HG02840 (cell line): ENCODE results near the gene TAS2R5.
"Not testable (repeated sequence)": the region's sequence is repeated elsewhere in the genome, so short reads cannot be mapped to it uniquely, and the experiment has no call there.

Experiments used
- ATAC-seq: cut with Tn5 transposase; IDR thresholded peaks from one replicate; pipeline ENCODE4 v1.9.1; 2021; ENCODE audit warnings: mild to moderate bottlenecking, moderate library complexity, moderate number of reproducible peaks; ENCODE audit not compliant: unreplicated experiment, low FRiP score

TAS2R5 gene, protein sequence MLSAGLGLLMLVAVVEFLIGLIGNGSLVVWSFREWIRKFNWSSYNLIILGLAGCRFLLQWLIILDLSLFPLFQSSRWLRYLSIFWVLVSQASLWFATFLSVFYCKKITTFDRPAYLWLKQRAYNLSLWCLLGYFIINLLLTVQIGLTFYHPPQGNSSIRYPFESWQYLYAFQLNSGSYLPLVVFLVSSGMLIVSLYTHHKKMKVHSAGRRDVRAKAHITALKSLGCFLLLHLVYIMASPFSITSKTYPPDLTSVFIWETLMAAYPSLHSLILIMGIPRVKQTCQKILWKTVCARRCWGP

DNA sequence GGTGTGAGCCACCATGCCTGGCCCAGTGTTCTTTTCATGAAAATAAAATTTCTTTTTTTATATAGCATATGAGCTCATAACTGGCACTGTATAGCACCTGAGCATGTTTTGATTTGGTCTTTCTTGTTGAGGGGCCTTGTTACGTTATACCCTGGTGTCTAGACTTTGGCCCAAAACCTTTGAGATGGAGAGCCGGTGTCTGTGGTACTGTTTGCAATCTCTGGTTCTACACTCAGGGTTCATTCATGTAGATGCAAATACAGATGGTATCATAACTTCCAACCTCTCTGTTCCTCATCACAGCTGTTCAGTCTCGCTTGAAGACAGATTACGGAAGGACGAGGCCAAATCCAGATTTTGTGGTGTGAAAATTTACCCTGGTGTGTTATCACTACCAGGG, at the start of gene TAS2R5:
TSS of gene TAS2R5 (plus strand) at position 301 of the 400 bp plus-strand sequence. CDS start 145 bp downstream, outside the sequence.
- no peak for ATAC-seq

DNA sequence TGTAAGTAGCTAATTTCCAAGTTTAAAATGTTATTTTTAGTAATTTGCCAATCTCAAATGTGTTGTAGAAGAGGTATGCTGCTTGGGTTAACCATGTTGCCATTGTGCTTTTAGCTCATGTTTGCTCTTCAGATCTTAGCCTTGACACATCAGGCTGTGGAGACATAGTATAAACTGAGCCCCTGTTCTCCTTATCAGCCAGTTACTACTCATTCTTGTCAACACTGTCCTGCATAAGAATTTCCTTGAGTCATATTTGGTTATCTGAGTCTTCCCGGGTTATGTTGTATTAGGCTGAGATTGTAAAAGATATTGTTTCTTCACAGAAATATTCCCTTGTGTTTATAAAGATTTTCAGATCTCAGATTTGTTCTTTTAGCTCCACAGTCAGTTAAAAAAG, 47.8 kb upstream of the TAS2R5 start:
- ATAC-seq: no peak

DNA sequence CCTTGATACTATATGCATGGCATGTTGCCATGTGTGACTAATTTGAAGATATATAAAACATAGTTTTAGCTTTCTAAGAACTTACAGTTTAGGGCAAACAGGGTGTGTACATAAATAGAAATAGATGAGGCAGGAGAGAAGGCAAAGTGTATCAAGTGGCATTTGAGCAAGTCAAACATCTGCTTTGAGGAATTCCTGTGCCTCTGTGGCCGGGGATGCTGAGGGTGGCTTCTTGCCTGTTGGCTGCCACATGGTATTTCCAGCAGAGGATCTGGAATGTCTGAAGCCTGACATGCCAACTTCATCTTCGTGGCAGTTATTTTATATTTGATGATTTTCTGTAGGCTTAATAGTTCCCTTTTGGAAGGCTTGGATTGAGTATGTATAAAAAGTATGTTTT, 45.9 kb upstream of the TAS2R5 start:
- ATAC-seq: no peak

DNA sequence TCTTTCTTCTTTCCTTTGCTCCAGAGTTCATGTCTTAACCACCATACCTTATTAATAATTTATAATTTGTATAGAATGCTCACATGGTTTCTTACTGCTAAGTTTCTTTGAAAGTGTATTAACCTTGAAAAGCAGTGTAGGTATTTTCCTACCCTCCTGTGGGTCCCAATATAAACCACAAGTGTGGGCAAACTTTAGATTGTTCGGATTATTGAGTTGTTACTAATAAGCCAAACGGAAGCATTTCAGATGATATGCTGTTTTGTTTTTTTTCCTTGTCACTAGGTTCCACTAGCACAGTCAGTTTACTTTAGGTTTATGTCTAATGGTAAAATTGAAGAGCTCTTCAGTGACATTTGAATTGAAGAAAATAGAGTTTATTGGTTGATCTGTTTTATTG, 41.6 kb upstream of the TAS2R5 start:
- no peak for ATAC-seq

DNA sequence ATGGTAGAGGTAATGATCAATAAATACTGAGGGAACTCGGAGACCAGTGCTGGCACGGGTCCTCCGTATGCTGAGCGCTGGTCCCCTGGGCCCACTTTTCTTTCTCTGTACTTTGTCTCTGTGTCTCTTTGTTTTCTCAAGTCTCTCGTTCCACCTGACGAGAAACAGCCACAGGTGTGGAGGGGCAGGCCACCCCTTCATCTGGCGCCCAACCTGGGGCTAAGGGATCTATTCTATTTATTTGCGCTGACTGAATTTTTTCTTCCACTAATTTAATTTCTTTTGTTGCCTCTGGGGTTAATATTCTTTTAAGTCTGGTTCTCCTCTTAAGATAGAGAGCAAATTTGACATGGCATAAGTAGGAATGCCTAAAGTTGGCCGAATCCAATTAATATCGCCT, 38.1 kb upstream of the TAS2R5 start:
- not testable (repeated sequence) for ATAC-seq

DNA sequence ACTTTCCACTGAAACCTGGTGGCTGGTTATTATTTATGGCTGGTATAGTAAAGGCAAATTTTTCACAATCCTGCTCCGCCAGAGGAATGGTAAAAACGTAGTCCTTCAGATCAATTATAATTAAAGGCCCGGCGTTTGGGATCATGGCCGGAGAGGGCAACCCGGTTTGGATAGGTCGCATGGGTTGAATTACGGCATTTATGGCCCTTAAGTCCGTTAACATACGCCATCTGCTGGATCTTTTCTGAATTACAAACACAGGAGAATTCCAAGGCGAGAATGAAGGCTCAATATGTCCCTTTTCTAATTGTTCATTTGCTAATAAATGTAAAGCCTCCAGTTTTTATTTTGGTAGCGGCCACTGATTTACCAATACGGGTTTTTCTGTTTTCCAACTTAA, 37.4 kb upstream of the TAS2R5 start:
- ATAC-seq: no peak

DNA sequence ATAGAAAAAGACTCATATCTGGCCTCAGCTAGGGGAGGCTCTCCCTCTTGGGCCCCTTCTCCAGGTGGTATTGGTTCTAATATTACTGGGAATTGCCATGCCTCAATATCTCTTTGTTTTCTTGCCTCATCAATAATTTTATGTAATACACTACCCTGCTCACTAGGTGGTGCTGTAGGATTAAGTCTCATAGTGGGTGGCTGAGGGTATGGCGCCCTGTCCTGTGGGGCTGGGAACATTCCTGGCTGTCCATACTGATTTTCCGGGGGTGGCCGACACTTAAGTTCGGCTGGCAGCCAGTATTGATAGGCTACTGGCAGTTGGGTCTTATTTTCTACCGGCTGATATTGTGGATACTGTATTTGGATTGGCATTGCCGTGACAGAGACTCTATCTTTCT, 35.1 kb upstream of the TAS2R5 start:
- no peak for ATAC-seq

DNA sequence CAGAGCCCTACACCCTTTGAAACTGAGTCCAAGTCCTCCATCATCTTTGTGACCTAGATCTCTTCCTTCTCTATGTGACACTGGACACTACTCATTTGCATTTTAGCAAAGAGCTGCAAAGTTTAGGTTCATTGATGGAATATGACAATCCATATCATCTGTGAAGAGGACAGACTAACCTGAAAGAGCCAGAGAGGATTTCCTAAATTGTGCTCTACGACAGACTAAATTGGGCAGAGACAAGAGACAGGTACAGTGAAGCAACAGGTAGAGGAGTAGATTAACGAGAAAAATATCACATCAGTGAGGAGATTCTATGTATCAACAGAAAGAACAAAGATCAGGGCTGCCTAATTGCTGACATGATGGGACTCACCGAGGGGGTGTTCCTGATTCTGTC, 26.2 kb upstream of the TAS2R5 start, which contains the start of gene TAS2R3:
TSS of gene TAS2R3 (plus strand) at position 301 of the 400 bp plus-strand sequence. CDS start at position 363, 62 bp downstream.
- ATAC-seq: no peak

DNA sequence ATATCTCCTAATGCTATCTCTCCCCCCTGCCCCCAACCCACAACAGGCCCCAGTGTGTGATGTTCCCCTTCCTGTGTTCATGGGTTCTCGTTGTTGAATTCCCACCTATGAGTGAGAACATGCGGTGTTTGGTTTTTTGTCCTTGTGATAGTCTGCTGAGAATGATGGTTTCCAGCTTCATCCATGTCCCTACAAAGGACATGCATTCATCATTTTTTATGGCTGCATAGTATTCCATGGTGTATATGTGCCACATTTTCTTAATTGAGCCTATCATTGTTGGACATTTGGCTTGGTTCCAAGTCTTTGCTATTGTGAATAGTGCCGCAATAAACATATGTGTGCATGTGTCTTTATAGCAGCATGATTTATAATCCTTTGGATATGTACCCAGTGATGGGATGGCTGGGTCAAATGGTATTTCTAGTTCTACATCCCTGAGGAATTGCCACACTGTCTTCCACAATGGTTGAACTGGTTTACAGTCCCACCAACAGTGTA, 19.9 kb upstream of the TAS2R5 start:
- not testable (repeated sequence) for ATAC-seq

DNA sequence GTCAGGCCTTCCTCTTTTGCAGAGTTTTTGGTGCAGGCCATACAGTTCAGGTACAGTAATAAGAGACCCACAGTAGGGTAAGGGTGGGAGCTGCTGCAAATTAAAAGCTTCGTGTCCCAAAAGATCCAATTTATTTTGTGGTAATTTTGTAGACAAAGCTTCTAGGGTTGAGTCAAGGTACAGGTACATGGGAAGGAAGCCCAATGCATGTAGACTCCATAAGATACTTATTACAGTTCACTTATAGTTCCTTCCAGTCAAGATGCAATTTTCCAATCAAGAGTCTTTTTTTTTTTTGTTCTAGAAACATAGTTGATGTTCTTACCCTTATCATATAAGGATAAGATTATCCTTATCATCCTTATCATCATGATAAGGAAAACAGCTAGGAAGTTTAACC, 13.6 kb upstream of the TAS2R5 start, which contains the start of gene TAS2R4:
TSS of gene TAS2R4 (plus strand) at position 301 of the 400 bp plus-strand sequence. CDS start 1,815 bp downstream, outside the sequence.
- no peak for ATAC-seq

DNA sequence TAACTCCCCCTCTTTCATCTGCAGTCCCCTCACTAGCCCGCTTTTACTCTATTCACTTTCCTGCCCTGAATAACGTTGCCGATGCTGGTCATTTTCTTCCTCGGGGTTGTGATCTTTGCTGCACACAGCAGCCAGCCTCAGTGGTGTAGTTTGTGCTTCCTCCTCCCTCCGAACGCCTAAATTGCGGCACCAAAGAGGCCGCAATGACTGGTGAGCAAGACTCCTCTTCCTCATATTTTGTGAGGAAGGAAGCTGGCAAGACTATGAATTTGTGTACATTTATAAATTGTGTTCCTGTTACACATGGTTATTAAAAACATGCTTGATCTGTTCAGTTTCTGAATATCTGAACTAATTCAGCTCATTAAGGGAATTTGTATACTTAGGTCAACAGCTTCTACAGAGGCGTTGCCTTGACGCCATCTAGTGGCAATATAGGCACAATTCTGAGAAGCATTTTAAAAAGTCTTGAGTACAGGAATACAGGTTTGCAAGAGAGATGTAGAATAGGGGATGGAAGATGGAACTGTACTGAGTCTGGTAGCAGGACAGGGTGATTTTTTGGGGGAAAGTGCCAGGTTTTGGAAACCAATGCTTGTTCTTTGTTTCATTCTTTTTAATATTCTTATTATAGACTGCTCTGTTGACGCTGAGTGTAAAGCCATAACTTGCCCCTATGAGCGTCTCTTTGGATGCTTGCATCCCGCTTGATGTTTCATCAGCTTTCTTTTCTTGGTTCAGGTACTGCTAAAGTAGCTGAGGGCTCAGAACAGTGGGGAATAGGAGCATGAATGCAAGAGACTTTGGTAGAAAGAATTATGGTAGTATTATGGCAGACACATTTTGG, 4.1 kb upstream of the TAS2R5 start:
- no peak for ATAC-seq

DNA sequence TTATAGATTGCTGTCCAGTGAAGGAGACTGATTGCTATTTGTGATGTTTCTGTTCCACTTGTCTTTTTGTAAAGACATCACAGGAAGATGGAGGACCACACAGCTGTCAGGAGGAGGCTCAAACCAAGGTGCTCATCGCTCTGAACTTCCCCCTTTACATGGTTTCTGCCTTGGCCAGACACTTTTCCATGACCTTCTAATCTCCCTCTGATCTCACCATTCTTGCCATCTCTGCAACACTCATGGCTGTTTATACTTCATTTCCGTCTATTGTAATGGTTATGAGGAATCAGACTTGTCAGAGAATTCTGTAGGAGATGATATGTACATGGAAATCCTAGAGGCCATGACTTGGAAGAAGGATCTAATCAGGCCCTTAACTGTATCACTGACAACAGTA, 1.7 kb upstream of the TAS2R5 start:
- ATAC-seq: no peak

DNA sequence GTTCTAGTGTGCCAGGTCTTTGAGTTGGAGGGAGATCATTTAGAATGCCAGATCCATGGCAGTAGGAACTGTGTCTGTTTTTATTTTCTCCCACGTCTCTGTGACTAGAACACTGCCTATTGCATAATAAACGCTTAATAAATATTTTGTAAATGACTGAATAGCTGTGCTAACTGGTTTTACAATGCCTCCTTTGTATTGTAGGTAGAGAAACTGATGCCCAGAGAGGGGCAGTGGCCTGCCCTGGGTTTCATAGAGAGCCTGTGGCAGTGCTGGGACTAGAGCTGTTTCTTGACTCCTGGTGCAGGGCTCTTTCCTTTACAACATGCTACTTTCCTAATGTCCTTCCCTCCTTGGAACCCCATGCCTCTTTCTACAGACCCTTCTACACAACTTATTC, 2.5 kb downstream of the TAS2R5 start:
- ATAC-seq: no peak

DNA sequence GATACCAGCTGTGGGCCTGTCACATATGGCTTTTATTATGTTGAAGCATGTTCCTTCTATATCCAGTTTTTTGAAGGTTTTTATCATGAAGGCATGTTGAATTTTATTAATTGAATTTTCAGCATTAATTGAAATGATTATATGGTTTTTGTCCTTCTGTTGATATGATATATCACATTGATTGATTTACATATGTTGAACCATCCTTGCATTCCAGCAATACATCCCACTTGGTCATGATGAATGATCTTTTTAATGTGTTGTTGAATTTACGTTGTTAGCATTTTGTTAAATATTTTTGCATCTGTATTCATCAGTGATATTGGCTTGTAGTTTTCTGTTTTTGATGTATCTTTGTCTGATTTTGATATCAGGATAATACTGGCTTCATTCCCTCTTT, 30.1 kb downstream of the TAS2R5 start:
- ATAC-seq: no peak

DNA sequence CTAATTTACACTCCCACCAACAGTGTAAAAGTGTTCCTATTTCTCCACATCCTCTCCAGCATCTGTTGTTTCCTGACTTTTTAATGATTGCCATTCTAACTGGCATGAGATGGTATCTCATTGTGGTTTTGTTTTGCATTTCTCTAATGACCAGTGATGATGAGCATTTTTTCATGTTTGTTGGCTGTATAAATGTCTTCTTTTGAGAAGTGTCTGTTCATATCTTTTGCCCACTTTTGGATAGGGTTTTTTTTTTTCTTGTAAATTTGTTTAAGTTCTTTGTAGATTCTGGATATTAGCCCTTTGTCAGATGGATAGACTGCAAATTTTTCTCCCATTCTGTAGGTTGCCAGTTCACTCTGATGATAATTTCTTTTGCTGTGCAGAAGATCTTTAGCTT, 32.4 kb downstream of the TAS2R5 start:
- not testable (repeated sequence) for ATAC-seq

DNA sequence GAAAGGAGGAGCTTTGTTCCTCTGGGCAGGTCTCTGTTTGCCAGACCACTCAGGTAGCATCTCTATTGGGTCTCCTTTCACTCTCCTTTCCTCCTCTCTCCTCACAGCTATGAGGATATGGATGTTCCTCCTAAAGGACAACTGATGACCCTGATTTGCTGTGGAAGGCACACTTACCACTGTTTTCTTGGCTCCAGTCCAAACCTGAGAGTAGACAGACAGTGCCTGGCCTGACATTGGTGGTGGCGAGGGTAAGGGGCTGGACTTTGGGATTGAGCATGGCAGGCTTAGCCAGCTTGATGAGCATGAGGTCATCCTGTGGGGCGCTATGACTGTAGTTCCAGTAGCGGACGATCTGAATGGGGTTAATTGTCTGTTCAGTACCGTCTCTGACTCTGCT, 47.7 kb downstream of the TAS2R5 start:
- no peak for ATAC-seq

DNA sequence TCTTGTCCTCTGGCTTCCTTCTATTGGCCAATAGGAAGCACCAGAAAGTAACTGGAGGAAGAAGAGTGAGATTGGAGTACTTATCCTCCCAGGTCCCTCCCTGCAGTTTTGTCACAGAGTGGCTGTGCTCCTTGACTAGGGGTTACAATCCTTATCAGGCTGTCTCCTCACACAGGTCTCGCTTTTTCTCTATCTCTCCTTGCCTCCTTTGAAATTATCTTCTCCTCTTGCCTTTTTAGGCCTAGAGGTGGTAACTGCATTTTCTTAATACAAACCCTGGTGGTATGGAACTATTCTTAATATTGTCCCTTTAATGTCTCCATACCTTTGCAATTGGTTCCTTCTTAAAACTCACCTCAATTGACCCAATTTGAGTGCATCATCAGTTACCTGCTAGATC, 48.6 kb downstream of the TAS2R5 start:
- ATAC-seq: no peak

DNA sequence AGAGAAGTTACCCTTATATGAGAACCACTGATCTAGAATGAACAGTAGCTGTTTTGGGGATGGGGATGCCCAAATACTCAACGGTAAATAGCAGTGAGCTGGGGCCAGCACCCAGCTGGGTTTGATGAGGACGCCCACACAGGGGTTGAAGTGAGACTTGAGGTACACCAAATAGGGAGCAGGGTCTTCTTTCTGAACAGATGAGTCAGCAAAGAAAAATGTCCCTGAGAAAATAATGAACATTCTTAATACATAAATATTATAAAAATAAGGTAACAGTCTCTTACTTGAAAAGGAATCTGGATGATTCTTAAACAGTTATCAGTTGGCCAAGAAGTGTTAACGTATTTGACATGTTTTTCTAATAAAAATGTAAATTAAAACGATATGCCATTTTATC, 49.2 kb downstream of the TAS2R5 start:
- ATAC-seq: no peak

DNA sequence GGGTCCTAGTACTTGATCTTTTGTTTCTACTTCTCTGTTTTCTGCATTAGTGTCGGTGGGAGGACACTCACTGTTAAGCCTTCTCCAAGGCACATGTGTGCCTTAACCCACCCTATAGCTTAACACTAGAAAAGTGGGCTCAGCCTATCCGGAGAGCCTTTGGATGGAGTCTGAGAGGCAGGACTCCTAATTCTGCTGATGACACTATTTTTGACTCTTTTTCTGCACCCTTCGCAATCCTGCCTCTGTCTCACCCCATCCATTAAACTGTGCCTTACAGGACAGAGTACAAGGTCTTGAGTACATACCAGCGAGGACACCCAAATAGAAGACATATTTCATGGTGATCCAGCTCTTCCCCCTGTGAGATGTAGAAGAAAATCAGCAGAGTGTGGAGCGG, 50.7 kb downstream of the TAS2R5 start:
- no peak for ATAC-seq
